Psoas muscle (tissue), 8 donors: ENCODE data around the gene CKAP2. TPM values are rescaled to one million over a fixed set of nuclear protein-coding genes. Genes with fewer than 3 reads are reported as not detected.
A peak's percentile ranks its signal among the peaks of the same experiment; 100 is the strongest.

Source experiments
- ATAC-seq, 4 donors: fragments of 200-7000 bp; cut with Tn5 transposase; one replicate each; pipeline ENCODE4 v1.9.1; 2020; ENCODE audit warnings: moderate library complexity in 3 of 4, mild to moderate bottlenecking in 2 of 4
- DNase-seq, 2 donors: peaks; one replicate each; pipeline ENCODE4 v3.0.0-alpha.2; 2020
- H3K27ac ChIP-seq: fragments of 200-600 bp; one replicate; pipeline ENCODE4 v1.8.0; 2022
- H3K27me3 ChIP-seq, 3 donors: fragments of 200-600 bp in 1 of 3; one replicate each; pipeline versions ENCODE4 v1.6.1 to v1.8.0; 2013 to 2022; ENCODE audit warnings: low read length in 2 of 3, mild to moderate bottlenecking in 2 of 3, moderate library complexity in 1 of 3; ENCODE audit not compliant: insufficient read depth in 3 of 3
- H3K36me3 ChIP-seq, 2 donors: fragments of 200-600 bp in 1 of 2; one replicate each; pipeline versions ENCODE4 v1.6.1 to v1.8.0; 2013 to 2022; ENCODE audit warnings: low read depth in 1 of 2, mild to moderate bottlenecking in 1 of 2, moderate library complexity in 1 of 2; ENCODE audit not compliant: insufficient read depth in 1 of 2
- H3K4me1 ChIP-seq: fragments of 200-600 bp; one replicate; pipeline ENCODE4 v1.8.0; 2022
- H3K4me3 ChIP-seq: fragments of 200-600 bp; one replicate; pipeline ENCODE4 v1.8.0; 2022; ENCODE audit warnings: mild to moderate bottlenecking
- H3K9me3 ChIP-seq: fragments of 200-600 bp; one replicate; pipeline ENCODE4 v1.8.0; 2022
- WGBS, 3 donors: extraction: QIAGEN DNeasy Blood & Tissue Kit; methylation state at CpG; one replicate each; pipeline versions ENCODE4 v1.1.6 to v1.1.7; 2013; 5-methylcytosine and 5-hydroxymethylcytosine counted together
- intact Hi-C, 2 donors: fragments of 100-400 bp; cut with DNase I; formaldehyde crosslinking; loops; one replicate each; pipeline versions ENCODE4 v1.11.0 to v1.14.2; 2022
- polyA plus RNA-seq, 3 donors: library from polyadenylated mRNA; stranded (reverse); fragments of 200-250 nt; gene quantifications; one replicate each; pipeline ENCODE4 v1.2.3, GENCODE V29; 2013
- total RNA-seq, 4 donors: library from RNA; stranded (reverse); fragmentation: NEBNext Ultra II Directional in 2 of 4; extraction: Animal tissue kit (Norgen Biotek cat#: 25700) in 2 of 4; gene quantifications; one replicate each; pipeline versions ENCODE4 v1.2.1 to v1.2.4, GENCODE V29; 2021 to 2023
- TF ChIP-seq, protein P1 (sequence below): fragments of 200-600 bp; IDR thresholded peaks from one replicate; pipeline ENCODE4 v1.8.0; 2022; ENCODE audit warnings: antibody characterized with exemption
- donor health status: healthy with polysubstance abuse.
- donor health status: DM: no; HTN: no; CAD: no; lungs with moderate emphysema.
- donor health status: Bipolar disorder and iron deficiency.
- donor health status: healthy.
- donor health status: DM: yes; HTN: yes; CAD: no.
- donor health status: DM: no; HTN: no; CAD: no.
- donor health status: DM: no; HTN: no; CAD: no.
- donor health status: DM: yes; HTN: yes; CAD: no.

The CKAP2 gene
- total and polyA plus RNA-seq, 7 donors: 1.1 to 8.0 (median 3.2) TPM

DNA sequence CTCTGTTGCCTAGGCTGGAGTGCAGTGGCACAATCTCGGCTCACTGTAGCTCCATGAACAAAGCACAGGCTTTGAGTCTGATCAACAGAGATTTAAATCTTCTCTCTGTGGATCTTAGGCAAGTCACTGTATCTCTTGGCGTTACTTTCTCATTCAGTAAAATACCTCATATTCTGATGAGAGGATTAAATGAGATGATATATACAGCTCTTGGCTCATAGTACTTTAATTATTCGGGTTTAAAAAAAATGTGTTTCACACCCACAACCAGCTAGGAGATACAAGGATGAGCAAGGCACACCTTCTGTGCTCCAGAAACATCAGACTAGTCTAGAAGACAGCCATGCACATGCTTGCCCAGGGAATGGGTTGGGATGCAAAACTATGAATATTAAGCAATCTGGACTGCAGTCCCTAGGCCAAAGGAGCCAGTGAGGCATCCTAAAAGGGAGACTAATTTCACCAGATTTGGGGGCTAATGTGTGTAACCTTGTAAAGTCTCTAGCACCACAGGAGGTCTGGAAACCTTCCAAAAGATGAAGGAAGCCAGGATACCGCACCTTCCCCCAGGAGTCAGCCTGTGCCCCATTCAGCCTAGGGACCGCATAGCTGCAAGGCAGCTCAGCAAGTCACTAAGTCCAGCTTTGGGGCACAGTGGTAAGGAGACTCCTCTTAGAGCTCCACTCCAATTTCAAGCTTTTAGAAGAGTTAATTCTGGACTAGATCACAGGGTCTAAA lies 7.3 kb upstream of the CKAP2 start:
- no peak overlapping the region for H3K27ac ChIP-seq
- ATAC-seq (no peak), DNase-seq (no peak)
- intact Hi-C loops: no loop called here
- TF ChIP-seq, protein P1, sequence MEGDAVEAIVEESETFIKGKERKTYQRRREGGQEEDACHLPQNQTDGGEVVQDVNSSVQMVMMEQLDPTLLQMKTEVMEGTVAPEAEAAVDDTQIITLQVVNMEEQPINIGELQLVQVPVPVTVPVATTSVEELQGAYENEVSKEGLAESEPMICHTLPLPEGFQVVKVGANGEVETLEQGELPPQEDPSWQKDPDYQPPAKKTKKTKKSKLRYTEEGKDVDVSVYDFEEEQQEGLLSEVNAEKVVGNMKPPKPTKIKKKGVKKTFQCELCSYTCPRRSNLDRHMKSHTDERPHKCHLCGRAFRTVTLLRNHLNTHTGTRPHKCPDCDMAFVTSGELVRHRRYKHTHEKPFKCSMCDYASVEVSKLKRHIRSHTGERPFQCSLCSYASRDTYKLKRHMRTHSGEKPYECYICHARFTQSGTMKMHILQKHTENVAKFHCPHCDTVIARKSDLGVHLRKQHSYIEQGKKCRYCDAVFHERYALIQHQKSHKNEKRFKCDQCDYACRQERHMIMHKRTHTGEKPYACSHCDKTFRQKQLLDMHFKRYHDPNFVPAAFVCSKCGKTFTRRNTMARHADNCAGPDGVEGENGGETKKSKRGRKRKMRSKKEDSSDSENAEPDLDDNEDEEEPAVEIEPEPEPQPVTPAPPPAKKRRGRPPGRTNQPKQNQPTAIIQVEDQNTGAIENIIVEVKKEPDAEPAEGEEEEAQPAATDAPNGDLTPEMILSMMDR: no peak
- peak overlapping the region; percentile 91 for H3K4me3 ChIP-seq
- H3K27me3 ChIP-seq: no peaks in the 10 kb centered on the region
- H3K4me1 ChIP-seq: peaks cover 24% of the 10 kb centered on the region
- H3K9me3 ChIP-seq: no peaks in the 10 kb centered on the region
- H3K36me3 ChIP-seq: no peaks in the 10 kb centered on the region
- 66 to 78% (median 72%) methylated on average over 5 of the region's 5 CpGs for WGBS, 3 donors

DNA sequence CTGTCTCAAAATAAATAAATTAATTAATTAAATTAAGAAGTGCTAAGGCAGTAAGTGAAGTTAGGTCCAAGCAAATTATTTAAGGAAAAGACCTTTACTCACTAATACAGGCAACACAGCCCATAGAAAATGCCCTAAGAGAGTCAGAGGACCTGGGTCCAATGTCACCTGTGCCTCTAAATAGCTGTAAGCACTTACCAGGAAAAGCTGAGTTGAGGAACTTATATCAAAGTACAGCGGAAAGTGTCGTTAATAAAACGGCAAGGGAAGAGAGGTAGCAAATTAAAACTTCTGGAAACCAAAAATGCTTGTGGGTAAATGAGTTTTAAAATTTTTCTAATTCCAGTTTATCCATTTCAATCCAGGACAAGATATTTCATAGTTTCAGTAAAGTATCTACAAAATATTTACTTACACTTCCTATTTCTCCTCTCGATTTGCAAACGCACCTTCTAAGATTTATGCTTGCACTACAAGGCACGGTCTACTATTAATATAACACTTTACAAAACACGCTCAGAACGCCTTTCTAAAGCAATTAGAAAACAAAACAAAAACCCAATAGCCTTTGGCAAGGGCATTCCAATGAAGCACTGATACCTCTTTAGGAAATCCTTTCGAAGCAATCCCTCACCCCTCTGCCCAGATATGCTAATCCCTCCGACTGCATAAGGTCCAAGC lies 5.8 kb upstream of the CKAP2 start:
- TF ChIP-seq, protein P1: no peak
- intact Hi-C loops: loop anchor here (2.0 to 10.0 kb wide), 6 partner anchors 103 to 445 kb away; partner anchors contain the start of gene SUGT1 (in 2 of the 2)
- H3K9me3 ChIP-seq: no peaks in the 10 kb centered on the region
- peak overlapping the region; percentile 99 for H3K27ac ChIP-seq
- H3K4me1 ChIP-seq: peaks cover 28% of the 10 kb centered on the region
- peak overlapping the region; percentile 91 for H3K4me3 ChIP-seq
- H3K27me3 ChIP-seq: no peaks in the 10 kb centered on the region
- WGBS, 3 donors: 1 to 7% (median 3%) methylated on average over 10 of the region's 10 CpGs
- H3K36me3 ChIP-seq: no peaks in the 10 kb centered on the region
- no peak for DNase-seq
- no peak for ATAC-seq

DNA sequence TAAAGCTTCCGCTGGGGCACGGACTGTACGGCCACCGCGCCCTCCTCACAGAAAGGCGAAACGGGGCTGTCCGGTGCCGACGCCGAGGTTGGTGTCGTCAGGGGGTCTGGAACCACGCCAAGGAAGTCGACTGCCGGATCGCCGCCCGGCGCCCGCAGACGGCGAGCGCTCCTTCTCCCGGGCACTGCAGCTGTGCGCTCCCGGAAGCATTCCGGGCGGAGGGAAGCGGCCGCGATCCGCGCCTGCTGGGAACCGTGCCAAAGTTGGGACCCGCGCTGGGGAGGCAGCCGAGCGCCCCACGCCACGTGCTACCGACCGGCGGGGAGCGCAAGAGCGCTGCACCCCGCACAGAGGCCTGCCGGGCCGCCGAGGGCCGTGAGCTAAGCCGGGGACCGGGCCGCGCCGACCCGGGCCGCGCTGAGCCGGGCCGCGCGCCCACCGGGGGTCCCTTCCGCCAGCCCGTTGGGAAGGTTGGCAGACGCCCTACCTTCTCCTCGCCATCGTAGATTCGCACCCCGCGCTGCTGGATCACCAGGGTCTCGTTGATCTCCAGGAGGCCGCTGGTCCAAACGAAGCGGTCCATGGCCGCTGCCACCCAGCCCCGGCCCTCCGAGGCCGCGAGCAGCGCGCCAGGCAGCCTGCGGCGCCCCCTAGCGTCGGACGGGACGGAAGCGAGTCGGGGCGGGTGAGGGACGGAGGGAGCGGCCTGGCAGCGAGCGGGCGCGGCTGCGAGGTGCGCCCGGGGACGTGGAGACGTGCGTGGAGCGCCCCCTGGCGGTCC lies 5.1 kb upstream of the CKAP2 start, which contains the start of gene VPS36:
TSS of gene VPS36 (minus strand) at position 623 of the 781 bp plus-strand sequence. CDS start at position 583, 40 bp downstream.
- Histone ChIP-seq H3K27ac (peak within 1 kb of the TSS; percentile 99), H3K4me1 (peaks cover 28% of the 10 kb centered on the region), H3K4me3 (peak within 1 kb of the TSS; percentile 91), H3K9me3 (no peaks in the 10 kb centered on the region), H3K27me3 (no peaks in the 10 kb centered on the region), H3K36me3 (no peaks in the 10 kb centered on the region)
- 0 to 1% (median 0%) methylated on average over 69 to 105 of the region's 105 CpGs for WGBS, 3 donors
- intact Hi-C loops: loop anchor here (2.0 to 10.0 kb wide), 6 partner anchors 103 to 445 kb away; partner anchors contain the start of gene SUGT1 (in 2 of the 2)
- DNase-seq: peak; percentile 97 to 98
- ATAC-seq: peak; percentile 89 to 94 (median 91)
- TF ChIP-seq, protein P1: peak; percentile 100

DNA sequence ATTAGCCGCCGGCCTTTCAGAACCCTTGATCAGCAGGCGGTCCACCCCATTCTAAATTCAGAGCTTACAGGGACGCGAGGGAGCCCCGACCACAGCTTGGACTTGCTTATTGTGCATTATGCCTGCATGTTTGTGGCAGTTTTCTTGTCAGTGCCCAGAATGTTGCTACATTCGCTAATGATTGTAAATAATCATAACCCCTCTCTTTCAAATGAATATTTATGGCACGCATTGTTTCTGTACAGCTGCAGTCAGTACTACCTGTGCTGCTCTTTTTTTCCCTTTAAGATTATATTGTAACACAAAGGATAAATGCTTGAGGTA lies 4.5 kb upstream of the CKAP2 start:
- no peak for ATAC-seq
- no peak for DNase-seq
- peak overlapping the region; percentile 99 for H3K27ac ChIP-seq
- peaks cover 28% of the 10 kb centered on the region for H3K4me1 ChIP-seq
- 10 to 11% (median 10%) methylated on average over 7 to 8 of the region's 8 CpGs for WGBS, 3 donors
- TF ChIP-seq, protein P1: no peak
- no peaks in the 10 kb centered on the region for H3K27me3 ChIP-seq
- no peaks in the 10 kb centered on the region for H3K9me3 ChIP-seq
- intact Hi-C loops: loop anchor here (2.0 to 10.0 kb wide), 6 partner anchors 104 to 446 kb away; partner anchors contain the start of gene SUGT1 (in 2 of the 2)
- H3K4me3 ChIP-seq: peak overlapping the region; percentile 91
- no peaks in the 10 kb centered on the region for H3K36me3 ChIP-seq
